SK-N-SH treated with all-trans-retinoic acid at 6 μM for 48 hours (cell line): ENCODE data around the gene ID4.
"Not testable (repeated sequence)": the region's sequence is repeated elsewhere in the genome, so short reads cannot be mapped to it uniquely, and the experiment has no call there.

Experiments
- BACH2 ChIP-seq: fragments of 250-450 bp; sonication (Bioruptor Pico); IDR thresholded peaks from 2 replicates; pipeline ENCODE4 v1.9.0; 2021; ENCODE audit warnings: mild to moderate bottlenecking, borderline replicate concordance
- TCF4 ChIP-seq: fragments of 250-450 bp; sonication (Bioruptor Pico); IDR thresholded peaks from 2 replicates; pipeline ENCODE4 v1.8.0; 2021; ENCODE audit warnings: mild to moderate bottlenecking, moderate library complexity, borderline replicate concordance
- ZNF565 ChIP-seq: fragments of 450-650 bp; formaldehyde crosslinking; conservative IDR thresholded peaks from 2 replicates; pipeline ENCODE4 v1.5.0; 2020; ENCODE audit warnings: low read depth, mild to moderate bottlenecking, moderate library complexity
- TF ChIP-seq, protein P1 (sequence below): fragments of 250-450 bp; sonication (Bioruptor Pico); IDR thresholded peaks from 2 replicates; pipeline ENCODE4 v1.5.1; 2020; ENCODE audit warnings: low read depth, mild to moderate bottlenecking, moderate library complexity

DNA sequence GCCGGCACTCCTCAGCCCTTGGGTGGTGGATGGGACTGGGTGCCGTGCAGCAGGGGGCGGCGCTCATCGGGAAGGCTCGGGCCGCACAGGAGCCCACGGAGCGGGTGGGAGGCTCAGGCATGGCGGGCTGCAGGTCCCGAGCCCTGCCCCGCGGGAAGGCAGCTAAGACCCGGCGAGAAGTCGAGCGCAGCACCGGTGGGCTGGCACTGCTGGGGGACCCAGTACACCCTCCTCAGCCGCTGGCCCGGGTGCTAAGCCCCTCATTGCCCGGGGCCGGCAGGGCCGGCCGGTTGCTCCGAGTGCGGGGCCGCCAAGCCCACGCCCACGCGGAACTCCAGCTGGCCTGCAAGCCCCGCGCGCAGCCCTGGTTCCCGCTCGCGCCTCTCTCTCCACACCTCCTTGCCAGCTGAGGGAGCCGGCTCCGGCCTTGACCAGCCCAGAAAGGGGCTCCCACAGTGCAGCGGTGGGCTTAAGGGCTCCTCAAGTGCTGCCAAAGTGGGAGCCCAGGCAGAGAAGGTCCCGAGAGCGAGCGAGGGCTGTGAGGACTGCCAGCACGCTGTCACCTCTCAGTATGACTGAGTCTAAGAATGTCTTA lies 17.3 kb downstream of the ID4 start:
- TF ChIP-seq TCF4 (CRISPR knock-in tag); ZNF565 (CRISPR knock-in tag); BACH2: not testable (repeated sequence)
- TF ChIP-seq, protein P1, sequence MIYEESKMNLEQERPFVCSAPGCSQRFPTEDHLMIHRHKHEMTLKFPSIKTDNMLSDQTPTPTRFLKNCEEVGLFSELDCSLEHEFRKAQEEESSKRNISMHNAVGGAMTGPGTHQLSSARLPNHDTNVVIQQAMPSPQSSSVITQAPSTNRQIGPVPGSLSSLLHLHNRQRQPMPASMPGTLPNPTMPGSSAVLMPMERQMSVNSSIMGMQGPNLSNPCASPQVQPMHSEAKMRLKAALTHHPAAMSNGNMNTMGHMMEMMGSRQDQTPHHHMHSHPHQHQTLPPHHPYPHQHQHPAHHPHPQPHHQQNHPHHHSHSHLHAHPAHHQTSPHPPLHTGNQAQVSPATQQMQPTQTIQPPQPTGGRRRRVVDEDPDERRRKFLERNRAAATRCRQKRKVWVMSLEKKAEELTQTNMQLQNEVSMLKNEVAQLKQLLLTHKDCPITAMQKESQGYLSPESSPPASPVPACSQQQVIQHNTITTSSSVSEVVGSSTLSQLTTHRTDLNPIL (CRISPR knock-in tag) = not testable (repeated sequence)
